ENCODE data around the gene FBXO2. TPM values are rescaled to one million over a fixed set of nuclear protein-coding genes. Genes with fewer than 3 reads are reported as not detected.

The FBXO2 gene
- total and polyA plus RNA-seq, 4 donors, result 19.3 to 45.0 (median 31.7) TPM

- Histone ChIP-seq H3K27me3 (ENCODE audit: control insufficient read depth, insufficient read depth, low read length) (no peaks in the 10 kb centered on the region), H3K36me3 (ENCODE audit: control insufficient read depth, insufficient read depth, low read length) (peaks cover 82% of the 10 kb centered on the region), H3K4me1 (ENCODE audit: control insufficient read depth, insufficient read depth, low read length) (peaks cover 2% of the 10 kb centered on the region), H3K9me3 (ENCODE audit: control insufficient read depth, insufficient read depth, low read length) (no peaks in the 10 kb centered on the region), H3K27ac (ENCODE audit: low read depth, low read length) (no peak overlapping the region), H3K4me3 (ENCODE audit: low read depth, low read length) (no peak overlapping the region)
- no peak for DNase-seq (ENCODE audit: low read depth in 4 of 6, low spot score in 6 of 6)
- WGBS (ENCODE audit: insufficient coverage), result 87% methylated on average over 13 of the region's 14 CpGs
Measured at GRCh38 chr1:11671544-11672286, 17.5 kb upstream of the FBXO2 start.

- Histone ChIP-seq H3K4me3 (ENCODE audit: low read depth, low read length) (no peak overlapping the region), H3K27me3 (ENCODE audit: control insufficient read depth, insufficient read depth, low read length) (no peaks in the 10 kb centered on the region), H3K9me3 (ENCODE audit: control insufficient read depth, insufficient read depth, low read length) (no peaks in the 10 kb centered on the region), H3K4me1 (ENCODE audit: control insufficient read depth, insufficient read depth, low read length) (peaks cover 2% of the 10 kb centered on the region), H3K27ac (ENCODE audit: low read depth, low read length) (no peak overlapping the region), H3K36me3 (ENCODE audit: control insufficient read depth, insufficient read depth, low read length) (peaks cover 77% of the 10 kb centered on the region)
- no peak for DNase-seq (ENCODE audit: low read depth in 4 of 6, low spot score in 6 of 6)
- WGBS (ENCODE audit: insufficient coverage), result 95% methylated on average over 6 of the region's 6 CpGs
Measured at GRCh38 chr1:11671205-11671543, 16.9 kb upstream of the FBXO2 start.

DNA sequence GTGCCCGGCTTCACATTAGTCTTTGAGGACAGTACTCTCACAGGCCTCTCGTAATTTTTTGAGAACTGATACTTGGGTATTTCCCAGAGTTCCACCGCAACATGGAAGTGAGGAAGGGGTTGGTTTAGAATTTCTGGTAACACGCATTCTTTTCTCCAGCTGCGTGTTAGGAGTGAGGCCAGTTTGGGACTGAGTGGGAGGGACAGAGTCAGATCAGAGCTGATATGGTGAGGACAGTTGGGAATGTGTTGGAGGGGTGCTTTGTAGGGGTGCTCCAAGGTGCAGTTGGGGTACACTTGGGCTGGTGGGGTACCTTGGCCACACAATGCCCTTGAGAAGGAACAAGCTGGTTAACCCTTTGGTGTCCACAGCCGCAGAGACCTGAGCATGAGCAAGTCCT is 16.5 kb upstream of the FBXO2 start:
- DNase-seq (ENCODE audit: low read depth in 4 of 6, low spot score in 6 of 6), result no peak
- Histone ChIP-seq H3K4me1 (ENCODE audit: control insufficient read depth, insufficient read depth, low read length) (peaks cover 2% of the 10 kb centered on the region), H3K4me3 (ENCODE audit: low read depth, low read length) (no peak overlapping the region), H3K27me3 (ENCODE audit: control insufficient read depth, insufficient read depth, low read length) (no peaks in the 10 kb centered on the region), H3K9me3 (ENCODE audit: control insufficient read depth, insufficient read depth, low read length) (no peaks in the 10 kb centered on the region), H3K36me3 (ENCODE audit: control insufficient read depth, insufficient read depth, low read length) (peaks cover 72% of the 10 kb centered on the region), H3K27ac (ENCODE audit: low read depth, low read length) (no peak overlapping the region)
- 81% methylated on average over 5 of the region's 6 CpGs for WGBS (ENCODE audit: insufficient coverage)

DNA sequence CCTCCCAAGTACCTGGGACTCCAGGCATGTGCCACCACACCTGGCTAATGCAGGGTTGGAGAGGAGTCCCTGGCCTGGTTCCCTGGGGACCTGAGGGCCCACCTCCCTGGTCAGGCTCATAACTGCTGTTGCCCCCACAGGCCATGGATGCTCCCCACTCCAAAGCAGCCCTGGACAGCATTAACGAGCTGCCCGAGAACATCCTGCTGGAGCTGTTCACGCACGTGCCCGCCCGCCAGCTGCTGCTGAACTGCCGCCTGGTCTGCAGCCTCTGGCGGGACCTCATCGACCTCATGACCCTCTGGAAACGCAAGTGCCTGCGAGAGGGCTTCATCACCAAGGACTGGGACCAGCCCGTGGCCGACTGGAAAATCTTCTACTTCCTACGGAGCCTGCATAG is 14.3 kb upstream of the FBXO2 start:
- no peak for DNase-seq (ENCODE audit: low read depth in 4 of 6, low spot score in 6 of 6)
- H3K27ac ChIP-seq (ENCODE audit: low read depth, low read length), result no peak overlapping the region
- H3K27me3 ChIP-seq (ENCODE audit: control insufficient read depth, insufficient read depth, low read length), result no peaks in the 10 kb centered on the region
- peaks cover 15% of the 10 kb centered on the region for H3K4me1 ChIP-seq (ENCODE audit: control insufficient read depth, insufficient read depth, low read length)
- H3K9me3 ChIP-seq (ENCODE audit: control insufficient read depth, insufficient read depth, low read length), result no peaks in the 10 kb centered on the region
- peaks cover 51% of the 10 kb centered on the region for H3K36me3 ChIP-seq (ENCODE audit: control insufficient read depth, insufficient read depth, low read length)
- 79% methylated on average over 12 of the region's 14 CpGs for WGBS (ENCODE audit: insufficient coverage)
- no peak overlapping the region for H3K4me3 ChIP-seq (ENCODE audit: low read depth, low read length)

- WGBS (ENCODE audit: insufficient coverage), result under 1% methylated on average over 61 of the region's 66 CpGs
- peaks cover 45% of the 10 kb centered on the region for H3K36me3 ChIP-seq (ENCODE audit: control insufficient read depth, insufficient read depth, low read length)
- no peaks in the 10 kb centered on the region for H3K27me3 ChIP-seq (ENCODE audit: control insufficient read depth, insufficient read depth, low read length)
- peak overlapping the region; percentile 40 for H3K27ac ChIP-seq (ENCODE audit: low read depth, low read length)
- H3K4me1 ChIP-seq (ENCODE audit: control insufficient read depth, insufficient read depth, low read length), result peaks cover 15% of the 10 kb centered on the region
- peak overlapping the region; percentile 32 for H3K4me3 ChIP-seq (ENCODE audit: low read depth, low read length)
- no peaks in the 10 kb centered on the region for H3K9me3 ChIP-seq (ENCODE audit: control insufficient read depth, insufficient read depth, low read length)
- peak in 3 of 6 donors; percentile 33 to 70 (median 65) for DNase-seq (ENCODE audit: low read depth in 4 of 6, low spot score in 6 of 6)
Measured at GRCh38 chr1:11664336-11665065, 10.3 kb upstream of the FBXO2 start.

DNA sequence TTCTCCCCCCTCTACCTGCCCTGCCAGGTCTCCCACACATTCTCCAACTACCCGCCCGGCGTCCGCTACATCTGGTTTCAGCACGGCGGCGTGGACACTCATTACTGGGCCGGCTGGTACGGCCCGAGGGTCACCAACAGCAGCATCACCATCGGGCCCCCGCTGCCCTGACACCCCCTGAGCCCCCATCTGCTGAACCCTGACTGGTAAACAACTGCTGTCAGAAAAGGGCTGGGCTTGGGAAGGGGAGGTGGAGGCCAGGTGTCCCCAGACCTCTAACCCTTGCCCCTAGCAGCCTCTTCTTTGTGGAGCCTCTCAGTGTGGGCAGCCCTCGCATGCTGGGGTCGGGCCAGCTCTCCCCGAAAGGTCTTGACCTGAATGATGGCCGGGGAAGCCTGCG is 6.9 kb upstream of the FBXO2 start:
- no peak for DNase-seq (ENCODE audit: low read depth in 4 of 6, low spot score in 6 of 6)
- H3K4me3 ChIP-seq (ENCODE audit: low read depth, low read length), result no peak overlapping the region
- H3K27me3 ChIP-seq (ENCODE audit: control insufficient read depth, insufficient read depth, low read length), result no peaks in the 10 kb centered on the region
- H3K4me1 ChIP-seq (ENCODE audit: control insufficient read depth, insufficient read depth, low read length), result peaks cover 16% of the 10 kb centered on the region
- no peak overlapping the region for H3K27ac ChIP-seq (ENCODE audit: low read depth, low read length)
- peaks cover 54% of the 10 kb centered on the region for H3K36me3 ChIP-seq (ENCODE audit: control insufficient read depth, insufficient read depth, low read length)
- no peaks in the 10 kb centered on the region for H3K9me3 ChIP-seq (ENCODE audit: control insufficient read depth, insufficient read depth, low read length)
- 92% methylated on average over 17 of the region's 17 CpGs for WGBS (ENCODE audit: insufficient coverage)

DNA sequence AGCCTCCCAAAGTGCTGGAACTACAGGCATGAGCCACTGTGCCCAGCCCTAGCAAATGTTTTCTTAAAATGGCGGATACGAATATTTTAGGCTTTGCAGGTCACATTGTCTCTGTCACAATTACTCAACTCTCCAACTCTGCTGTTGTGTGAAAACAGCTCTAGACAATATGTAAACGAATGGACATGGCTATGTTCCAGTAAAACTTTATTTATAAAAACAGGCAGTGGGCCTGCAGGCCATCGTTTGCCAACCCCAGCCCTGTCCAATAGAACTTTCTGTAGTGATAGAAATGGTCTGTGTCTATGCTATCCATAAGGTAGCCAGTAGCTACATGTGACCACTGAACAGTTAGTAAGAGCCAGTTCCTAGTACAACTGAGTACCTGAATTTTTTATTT is 5.5 kb upstream of the FBXO2 start:
- DNase-seq (ENCODE audit: low read depth in 4 of 6, low spot score in 6 of 6), result no peak
- Histone ChIP-seq H3K4me3 (ENCODE audit: low read depth, low read length) (no peak overlapping the region), H3K27me3 (ENCODE audit: control insufficient read depth, insufficient read depth, low read length) (no peaks in the 10 kb centered on the region), H3K27ac (ENCODE audit: low read depth, low read length) (no peak overlapping the region), H3K4me1 (ENCODE audit: control insufficient read depth, insufficient read depth, low read length) (peaks cover 22% of the 10 kb centered on the region), H3K9me3 (ENCODE audit: control insufficient read depth, insufficient read depth, low read length) (no peaks in the 10 kb centered on the region), H3K36me3 (ENCODE audit: control insufficient read depth, insufficient read depth, low read length) (peaks cover 61% of the 10 kb centered on the region)
- no CpG with 5 or more reads among the region's 4 CpGs for WGBS (ENCODE audit: insufficient coverage)

DNA sequence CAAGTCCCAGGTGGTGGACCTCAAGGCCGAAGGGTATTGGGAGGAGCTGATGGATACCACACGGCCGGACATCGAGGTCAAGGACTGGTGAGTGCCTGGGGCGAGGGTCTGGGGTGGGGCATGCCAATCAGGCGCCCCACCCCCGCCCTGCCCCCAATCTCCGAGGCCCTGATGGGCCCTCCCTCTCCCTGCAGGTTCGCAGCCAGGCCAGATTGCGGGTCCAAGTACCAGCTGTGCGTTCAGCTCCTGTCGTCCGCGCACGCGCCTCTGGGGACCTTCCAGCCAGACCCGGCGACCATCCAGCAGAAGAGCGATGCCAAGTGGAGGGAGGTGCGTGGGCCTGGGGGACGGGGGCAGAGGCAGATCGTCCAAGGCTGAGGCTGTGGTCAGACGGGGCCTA is 4.3 kb upstream of the FBXO2 start:
- Histone ChIP-seq H3K4me3 (ENCODE audit: low read depth, low read length) (no peak overlapping the region), H3K27me3 (ENCODE audit: control insufficient read depth, insufficient read depth, low read length) (no peaks in the 10 kb centered on the region), H3K9me3 (ENCODE audit: control insufficient read depth, insufficient read depth, low read length) (no peaks in the 10 kb centered on the region), H3K4me1 (ENCODE audit: control insufficient read depth, insufficient read depth, low read length) (peaks cover 23% of the 10 kb centered on the region), H3K36me3 (ENCODE audit: control insufficient read depth, insufficient read depth, low read length) (peaks cover 61% of the 10 kb centered on the region), H3K27ac (ENCODE audit: low read depth, low read length) (no peak overlapping the region)
- WGBS (ENCODE audit: insufficient coverage), result 88% methylated on average over 22 of the region's 23 CpGs
- no peak for DNase-seq (ENCODE audit: low read depth in 4 of 6, low spot score in 6 of 6)

- Histone ChIP-seq H3K4me3 (ENCODE audit: low read depth, low read length) (no peak overlapping the region), H3K4me1 (ENCODE audit: control insufficient read depth, insufficient read depth, low read length) (peaks cover 30% of the 10 kb centered on the region), H3K27ac (ENCODE audit: low read depth, low read length) (no peak overlapping the region), H3K36me3 (ENCODE audit: control insufficient read depth, insufficient read depth, low read length) (peaks cover 61% of the 10 kb centered on the region), H3K27me3 (ENCODE audit: control insufficient read depth, insufficient read depth, low read length) (no peaks in the 10 kb centered on the region), H3K9me3 (ENCODE audit: control insufficient read depth, insufficient read depth, low read length) (no peaks in the 10 kb centered on the region)
- no peak for DNase-seq (ENCODE audit: low read depth in 4 of 6, low spot score in 6 of 6)
- WGBS (ENCODE audit: insufficient coverage), result 73% methylated on average over 3 of the region's 6 CpGs
Measured at GRCh38 chr1:11657654-11658053, 3.4 kb upstream of the FBXO2 start.
